NCI-H2171 treated with DMSO at 0.1 percent for 48 hours (cell line): ENCODE measurements around the gene PDCD7.
"Not testable (repeated sequence)": the region's sequence is repeated elsewhere in the genome, so short reads cannot be mapped to it uniquely, and the experiment has no call there.

Experiments used
- DNase-seq: peaks from one replicate; lab custom pipeline; 2025; lab: John Stamatoyannopoulos, UW

PDCD7 gene

DNA sequence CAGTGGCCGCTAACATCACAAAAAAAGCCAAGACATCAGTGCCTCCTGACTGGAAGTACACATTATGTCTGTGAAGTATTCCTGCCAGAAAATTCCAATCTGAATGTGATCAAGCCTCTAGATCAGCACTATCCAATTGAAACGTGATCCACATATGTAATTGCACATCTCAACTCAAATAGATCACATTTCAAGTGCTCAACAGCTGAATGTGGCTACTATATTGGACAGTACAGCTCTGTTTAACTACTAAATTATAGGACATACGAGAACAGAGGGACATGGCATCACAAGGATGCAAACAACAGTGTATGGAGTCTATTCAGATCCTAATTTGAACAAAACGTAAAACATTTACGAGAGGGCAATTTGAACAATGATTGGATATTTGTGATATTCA, 18.1 kb downstream of the PDCD7 start:
- DNase-seq = peak; percentile 79

DNA sequence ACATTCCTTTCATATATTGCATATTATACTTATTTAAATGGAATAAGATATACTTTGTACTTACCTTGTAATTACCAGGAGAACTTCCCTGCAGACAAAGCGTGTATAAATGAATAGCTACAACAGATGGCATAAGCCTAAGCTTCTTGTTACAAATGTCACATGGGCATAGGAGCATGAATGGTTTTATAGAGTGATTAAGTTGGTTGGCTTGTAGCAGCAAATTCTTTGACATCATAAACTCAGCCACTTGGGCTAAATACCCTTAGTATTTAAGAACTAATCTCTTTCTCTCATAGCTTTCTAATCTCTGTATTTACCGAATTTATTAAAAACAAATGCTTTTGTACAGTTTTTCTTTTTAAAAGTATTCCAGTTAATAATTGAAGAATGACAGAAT, 18.5 kb downstream of the PDCD7 start, which contains the start of gene UBAP1L:
Gene UBAP1L, minus strand, starts transcription at position 115 of the 400 bp plus-strand sequence. CDS start 8,985 bp downstream, outside the sequence.
- DNase-seq = peak; percentile 89

DNA sequence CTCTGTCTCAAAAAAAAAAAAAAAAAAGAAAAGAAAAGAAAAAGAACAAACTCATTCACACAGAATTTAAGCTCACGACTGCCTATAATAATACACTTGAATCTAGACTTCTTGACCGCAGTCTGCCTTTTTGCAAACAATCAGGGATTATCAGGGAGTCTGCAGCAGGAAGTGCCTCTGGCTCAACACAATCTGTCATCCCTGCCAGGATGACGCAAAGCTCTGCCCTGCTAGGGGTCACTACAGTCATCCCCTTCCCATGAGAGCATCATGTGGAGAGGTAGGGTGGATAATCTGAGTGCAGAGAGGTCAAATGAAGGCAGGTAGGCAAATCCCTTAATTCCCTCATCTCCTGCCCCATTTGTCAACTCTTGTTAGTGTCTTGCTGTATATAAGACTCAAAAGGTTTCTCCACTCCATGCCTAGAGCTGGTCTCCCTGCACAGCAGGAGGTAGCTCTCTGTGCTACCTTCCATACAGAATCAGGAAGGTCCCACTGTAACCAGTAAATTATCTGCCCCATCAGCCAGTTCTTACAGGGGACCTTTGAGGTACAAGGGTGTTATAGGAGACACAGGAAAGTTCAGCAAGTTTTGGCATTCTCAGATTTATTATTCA, 22.8 kb downstream of the PDCD7 start:
- DNase-seq = no peak

DNA sequence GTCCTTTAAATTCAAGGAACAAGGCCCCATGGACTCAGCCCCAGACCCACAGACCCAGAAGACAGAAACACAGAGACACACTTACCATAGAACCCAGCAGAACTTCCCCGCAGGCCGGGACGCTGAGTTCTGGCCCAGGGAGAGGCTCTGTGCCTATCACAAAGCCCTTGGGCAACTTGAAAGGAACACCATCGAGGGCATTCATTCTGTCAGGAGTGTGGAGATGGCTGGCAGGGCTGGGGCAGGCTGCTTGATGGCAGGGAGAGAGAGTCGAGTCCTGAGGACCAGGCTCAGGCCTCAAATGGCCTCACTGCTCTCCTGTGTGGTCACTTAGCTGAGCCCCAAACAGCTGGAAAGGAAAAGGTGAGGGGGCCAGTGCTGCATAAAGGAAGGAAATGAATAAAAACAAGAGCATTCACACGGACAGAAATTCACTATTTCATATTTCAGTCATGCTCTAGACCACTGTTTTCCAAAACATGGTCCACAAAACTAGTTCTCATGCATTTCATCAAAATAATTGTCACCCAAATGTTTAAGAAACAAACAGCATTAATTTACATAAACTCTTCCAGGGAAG, 27.5 kb downstream of the PDCD7 start:
- no peak for DNase-seq

GRCh38 chr15:65105038-65105437, 28.6 kb downstream of the PDCD7 start:
- DNase-seq = no peak

DNA sequence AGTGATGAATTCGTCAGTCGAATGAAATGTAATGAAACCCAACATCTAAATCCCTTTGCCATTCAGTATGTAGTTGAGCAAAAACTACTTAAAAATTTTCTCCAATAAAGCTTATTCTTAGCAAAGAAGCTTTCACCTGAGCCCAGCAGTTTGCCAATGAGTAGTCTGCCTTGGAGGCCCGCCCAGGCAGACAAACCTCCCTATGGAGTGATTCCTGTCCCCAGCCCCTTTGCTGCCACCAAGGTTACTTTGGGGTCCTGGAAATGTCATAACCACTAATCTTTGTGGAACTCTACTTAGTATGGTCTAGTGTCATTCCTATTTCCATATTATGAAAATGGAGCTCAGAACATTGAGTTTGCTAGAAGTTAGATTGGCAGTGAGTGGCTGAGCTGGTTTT, 30.7 kb downstream of the PDCD7 start:
- no peak for DNase-seq

DNA sequence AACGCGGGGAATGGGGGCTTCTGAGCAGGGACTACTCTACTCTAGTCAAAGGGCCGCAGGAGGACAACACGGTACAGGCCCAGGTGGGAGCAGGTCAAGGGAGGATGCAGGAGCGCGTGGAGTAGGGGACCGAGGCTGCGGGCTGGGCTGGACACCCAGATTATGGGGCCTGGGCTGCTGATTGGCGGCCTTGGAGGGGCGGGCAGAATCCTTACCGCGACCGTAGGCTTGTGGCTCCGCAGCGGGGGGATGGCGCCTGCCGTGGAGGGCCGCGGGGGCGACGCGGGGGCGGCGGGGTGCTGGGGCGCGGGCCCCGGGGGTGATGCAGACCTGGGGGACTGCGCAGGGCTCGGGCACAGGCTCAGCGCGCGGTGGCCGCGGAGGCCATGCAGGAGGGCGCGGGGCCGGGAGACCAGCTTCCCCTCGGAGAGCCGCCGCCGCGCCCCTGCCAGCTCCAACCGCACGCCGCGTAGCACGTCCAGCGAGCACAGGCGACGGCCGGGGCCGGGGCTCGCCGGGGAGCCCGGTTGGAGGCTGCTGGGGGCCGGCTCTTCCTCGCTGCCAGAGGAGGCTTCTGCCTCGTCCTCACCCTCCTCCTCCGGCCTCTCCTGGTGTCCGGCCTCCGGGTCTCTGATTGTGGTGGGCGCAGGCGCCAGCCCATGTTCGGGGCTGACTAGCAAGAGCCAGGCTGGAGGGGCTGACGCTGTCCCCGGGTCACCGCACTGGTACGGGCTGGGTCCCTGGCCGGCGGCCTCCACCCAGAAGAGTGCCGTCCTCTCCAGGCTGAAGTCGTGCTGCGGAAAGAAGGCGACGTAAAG, 31.5 kb downstream of the PDCD7 start:
- no peak for DNase-seq

DNA sequence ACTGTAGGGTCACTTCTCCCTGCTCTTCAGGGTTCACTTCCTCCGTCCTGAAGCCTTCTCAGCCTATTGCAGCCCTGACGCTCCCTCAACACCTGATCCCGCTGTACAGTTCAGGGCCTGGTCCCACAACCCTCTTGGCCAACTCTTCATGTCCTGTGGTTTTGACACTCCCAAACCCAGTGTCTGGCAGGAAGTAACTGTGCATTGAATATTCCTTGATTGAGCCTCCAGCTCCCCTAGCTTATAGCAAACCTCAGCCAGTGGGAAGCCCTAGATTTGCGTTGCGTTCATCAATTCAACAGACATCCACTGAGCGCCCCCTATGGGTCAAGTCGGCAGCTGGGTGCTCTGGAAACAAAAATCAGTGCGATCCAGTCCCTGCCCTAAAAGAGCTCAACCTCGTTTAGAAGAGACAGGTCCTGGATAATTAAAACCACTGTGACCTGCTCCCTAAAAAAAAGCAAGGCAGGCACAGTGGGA, 32.2 kb downstream of the PDCD7 start:
- DNase-seq = no peak

DNA sequence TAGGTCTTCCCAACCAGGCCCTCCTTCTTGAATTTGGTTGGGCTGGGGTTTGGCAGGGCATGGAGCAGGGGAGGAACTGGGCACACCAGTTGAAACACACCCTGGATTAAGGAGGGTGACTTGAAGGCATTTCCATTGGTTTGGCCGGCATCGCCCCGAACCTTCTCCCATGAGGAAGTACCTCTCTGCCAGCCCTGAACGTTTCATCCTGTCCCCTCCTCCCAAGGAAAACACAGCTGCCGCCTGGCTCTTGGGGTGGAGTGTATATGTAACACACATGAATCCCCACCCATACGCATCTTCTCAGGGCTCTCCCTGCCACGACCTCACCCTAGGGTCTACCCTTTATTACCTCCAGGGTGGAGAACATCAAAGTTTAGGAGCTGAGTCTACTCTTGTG, 33.2 kb downstream of the PDCD7 start:
- no peak for DNase-seq

GRCh38 chr15:65099801-65100200, 33.8 kb downstream of the PDCD7 start:
- not testable (repeated sequence) for DNase-seq

GRCh38 chr15:65099336-65099735, 34.3 kb downstream of the PDCD7 start:
- DNase-seq = no peak

DNA sequence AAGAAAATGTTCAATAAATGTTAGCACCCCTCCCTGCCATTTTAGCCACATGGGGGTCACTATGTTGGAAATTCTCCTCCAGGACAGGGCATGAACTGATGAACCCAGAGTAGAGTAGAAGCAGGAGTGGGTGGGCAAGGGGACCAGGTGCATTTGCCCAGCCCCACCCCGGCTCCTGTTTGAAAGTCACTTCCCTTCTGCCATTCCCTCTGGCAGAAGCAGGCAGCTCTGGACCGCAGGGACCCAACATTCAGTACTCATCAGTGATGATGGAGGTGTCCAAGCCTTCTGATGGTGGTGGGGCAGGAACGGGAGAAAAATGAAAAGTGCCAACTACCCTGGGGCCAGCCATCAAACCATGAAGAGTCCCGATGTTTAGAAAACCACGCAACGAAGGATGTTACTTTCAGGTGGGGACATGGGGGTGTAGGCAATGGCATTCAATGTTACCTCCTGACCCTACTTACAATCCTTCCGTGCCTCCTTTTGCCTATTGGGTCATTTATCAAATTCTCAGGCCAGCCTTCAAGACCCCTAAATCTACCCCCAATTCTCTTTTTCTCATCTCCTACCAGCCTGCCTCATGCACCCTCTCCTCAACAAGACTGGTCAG, 35.9 kb downstream of the PDCD7 start:
- no peak for DNase-seq

DNA sequence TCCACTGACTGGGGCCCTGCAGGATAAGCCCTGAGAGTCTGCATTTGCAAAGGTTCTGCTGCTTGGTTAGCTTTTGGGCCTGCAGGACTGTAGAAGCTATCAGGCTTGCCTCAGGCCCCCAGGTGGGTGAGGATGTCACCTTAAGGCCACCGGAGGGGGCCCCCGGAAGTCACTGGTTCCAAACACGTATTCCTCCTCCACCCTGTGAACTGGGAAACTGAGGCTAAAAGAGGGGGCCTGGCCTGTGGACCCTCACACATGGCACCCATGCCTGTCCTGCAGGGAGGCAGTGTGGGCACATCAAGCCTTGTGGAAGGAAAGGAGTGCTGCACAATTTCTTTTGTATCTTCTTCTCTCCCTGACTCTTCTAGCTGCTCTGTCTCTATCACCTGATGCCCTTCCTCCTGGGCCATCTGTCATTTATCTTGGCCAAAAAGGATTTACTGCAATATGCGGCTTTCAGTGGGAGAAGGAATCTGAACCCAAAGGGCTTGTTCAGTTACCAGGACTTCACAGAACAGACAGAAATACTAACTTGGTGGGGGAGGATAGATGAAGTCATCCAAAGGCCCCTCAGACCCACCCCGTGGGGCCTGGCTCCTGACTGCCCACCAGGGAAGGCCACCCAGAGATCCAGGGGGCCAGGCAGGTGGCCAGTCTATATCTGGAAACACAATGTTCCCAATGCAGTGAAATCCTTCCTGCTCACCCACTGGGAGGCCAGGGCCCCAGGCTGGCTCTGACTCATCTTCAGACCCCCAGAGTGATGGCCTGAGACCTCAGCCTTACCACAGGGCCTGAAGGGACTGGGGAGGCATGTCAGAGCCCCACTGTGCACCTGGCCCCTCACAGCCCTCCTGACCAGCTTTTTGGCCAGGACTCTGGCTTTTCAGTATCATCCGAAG, 36.9 kb downstream of the PDCD7 start:
- no peak for DNase-seq

DNA sequence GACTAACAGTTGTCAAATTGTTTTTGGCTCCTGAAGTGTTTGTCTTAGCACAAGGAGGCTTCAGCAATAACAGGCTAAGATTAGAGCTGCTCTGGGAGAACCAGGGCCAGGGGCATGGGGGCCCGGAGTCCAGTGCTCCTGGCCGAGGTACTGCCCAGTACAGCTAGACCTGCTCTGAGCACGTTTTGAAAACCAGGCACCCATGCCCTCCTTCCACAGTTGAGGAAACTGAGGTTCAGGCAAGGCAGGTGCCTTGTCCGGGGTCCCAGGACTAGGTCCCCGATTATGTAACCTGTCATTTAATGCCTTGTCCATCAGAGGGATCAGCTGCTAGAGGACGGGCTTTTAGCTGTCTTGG, 37.9 kb downstream of the PDCD7 start:
- no peak for DNase-seq

DNA sequence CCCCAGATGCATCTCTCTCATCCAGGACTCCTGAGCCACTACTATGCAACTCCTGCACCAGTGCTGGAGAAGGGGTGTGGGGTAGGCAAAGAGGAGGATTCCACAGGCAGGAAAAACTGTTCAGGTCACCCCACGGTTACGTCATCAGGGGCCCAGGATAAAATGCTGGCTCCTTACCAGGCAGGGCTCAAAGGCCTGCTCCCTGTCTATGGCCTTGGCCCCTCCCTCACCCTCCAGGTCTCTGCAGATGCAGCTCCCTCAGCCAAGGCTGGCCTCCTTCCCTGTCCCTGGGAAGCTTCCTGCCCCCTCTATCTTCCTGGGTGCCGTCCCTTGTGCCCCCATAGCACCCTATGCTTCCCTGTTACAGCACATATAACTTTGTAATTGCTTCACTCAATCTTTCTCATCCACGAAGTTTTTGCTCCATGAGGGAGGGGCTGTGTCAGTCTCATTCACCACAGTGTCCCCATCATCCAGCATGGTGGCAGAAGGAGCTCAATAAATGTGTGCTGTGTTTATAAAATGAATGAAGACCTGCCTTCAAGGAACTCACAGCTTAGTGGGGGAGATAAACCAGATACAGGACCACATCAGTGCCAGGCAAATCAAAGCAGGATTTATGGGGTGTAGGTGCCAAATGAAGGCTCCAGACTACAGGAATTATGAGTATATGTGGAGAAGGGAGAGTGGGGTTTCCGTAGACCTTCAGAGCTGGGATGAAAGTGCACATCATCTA, 38.4 kb downstream of the PDCD7 start:
- no peak for DNase-seq

GRCh38 chr15:65094294-65094995, 39.2 kb downstream of the PDCD7 start:
- DNase-seq = no peak

DNA sequence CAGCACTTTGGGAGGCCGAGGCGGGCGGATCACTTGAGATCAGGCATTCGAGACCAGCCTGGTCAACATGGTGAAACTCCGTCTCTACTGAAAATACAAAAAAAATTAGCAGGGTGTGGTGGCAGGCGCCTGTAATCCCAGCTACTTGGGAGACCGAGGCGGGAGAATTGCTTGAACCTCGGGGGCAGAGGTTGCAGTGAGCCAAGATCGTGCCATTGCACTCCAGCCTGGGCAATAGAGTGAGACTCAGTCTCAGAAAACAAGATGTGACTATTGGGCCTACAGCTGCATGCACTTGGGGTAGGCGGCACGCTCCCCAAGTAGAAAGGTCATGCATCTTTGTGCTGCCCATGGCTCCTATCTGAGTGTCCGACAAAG, 39.8 kb downstream of the PDCD7 start:
- not testable (repeated sequence) for DNase-seq

GRCh38 chr15:65092911-65093792, 40.5 kb downstream of the PDCD7 start:
- DNase-seq = no peak
